Stimulated activated CD4-positive, alpha-beta T cell treated with anti-CD3 and anti-CD28 coated beads, TNF-alpha, amount 100 ng/mL, for 4 hours (primary cell): ENCODE measurements around the gene GRID1.

Experiments used
- DNase-seq, 3 experiments: peaks; one replicate each; pipeline ENCODE4 v3.0.0-alpha.2; 2020; ENCODE audit warnings: low read depth in 3 of 3

GRID1 gene

GRCh38 chr10:86293396-86293791, 73.2 kb downstream of the GRID1 start:
- no peak for DNase-seq

- DNase-seq, result no peak
Measured at GRCh38 chr10:86292462-86293395, 73.9 kb downstream of the GRID1 start.

GRCh38 chr10:86291616-86292340, 74.8 kb downstream of the GRID1 start:
- no peak for DNase-seq

GRCh38 chr10:86290933-86291615, 75.5 kb downstream of the GRID1 start:
- DNase-seq, result no peak

GRCh38 chr10:86289577-86289868, 77.1 kb downstream of the GRID1 start:
- DNase-seq, result no peak

- DNase-seq, result no peak
Measured at GRCh38 chr10:86288695-86289576, 77.7 kb downstream of the GRID1 start.

- DNase-seq, result no peak
Measured at GRCh38 chr10:86287966-86288579, 78.5 kb downstream of the GRID1 start.

- no peak for DNase-seq
Measured at GRCh38 chr10:86287110-86287793, 79.3 kb downstream of the GRID1 start.

- no peak for DNase-seq
Measured at GRCh38 chr10:86286236-86287109, 80.1 kb downstream of the GRID1 start.

- DNase-seq, result no peak
Measured at GRCh38 chr10:86285136-86285790, 81.3 kb downstream of the GRID1 start.

GRCh38 chr10:86284355-86285105, 82.1 kb downstream of the GRID1 start:
- DNase-seq, result no peak

- no peak for DNase-seq
Measured at GRCh38 chr10:86283466-86284287, 82.9 kb downstream of the GRID1 start.

- no peak for DNase-seq
Measured at GRCh38 chr10:86282664-86283465, 83.7 kb downstream of the GRID1 start.

GRCh38 chr10:86281396-86281795, 85.2 kb downstream of the GRID1 start:
- DNase-seq, result no peak

- no peak for DNase-seq
Measured at GRCh38 chr10:86269332-86269731, 97.3 kb downstream of the GRID1 start.
